Ramos (cell line): Measurements from ENCODE around the gene LIMS2.

Experiments used
- in situ Hi-C: fragments of 300-500 bp; cut with MboI; formaldehyde crosslinking; loops from one replicate; pipeline ENCODE4 v1.14.3; 2022; ENCODE audit warnings: low sequenced_read_pairs; ENCODE audit not compliant: unreplicated experiment

Gene LIMS2

GRCh38 chr2:127636248-127637235 is 38.8 kb downstream of the LIMS2 start:
- in situ Hi-C loops, result no loop called here

DNA sequence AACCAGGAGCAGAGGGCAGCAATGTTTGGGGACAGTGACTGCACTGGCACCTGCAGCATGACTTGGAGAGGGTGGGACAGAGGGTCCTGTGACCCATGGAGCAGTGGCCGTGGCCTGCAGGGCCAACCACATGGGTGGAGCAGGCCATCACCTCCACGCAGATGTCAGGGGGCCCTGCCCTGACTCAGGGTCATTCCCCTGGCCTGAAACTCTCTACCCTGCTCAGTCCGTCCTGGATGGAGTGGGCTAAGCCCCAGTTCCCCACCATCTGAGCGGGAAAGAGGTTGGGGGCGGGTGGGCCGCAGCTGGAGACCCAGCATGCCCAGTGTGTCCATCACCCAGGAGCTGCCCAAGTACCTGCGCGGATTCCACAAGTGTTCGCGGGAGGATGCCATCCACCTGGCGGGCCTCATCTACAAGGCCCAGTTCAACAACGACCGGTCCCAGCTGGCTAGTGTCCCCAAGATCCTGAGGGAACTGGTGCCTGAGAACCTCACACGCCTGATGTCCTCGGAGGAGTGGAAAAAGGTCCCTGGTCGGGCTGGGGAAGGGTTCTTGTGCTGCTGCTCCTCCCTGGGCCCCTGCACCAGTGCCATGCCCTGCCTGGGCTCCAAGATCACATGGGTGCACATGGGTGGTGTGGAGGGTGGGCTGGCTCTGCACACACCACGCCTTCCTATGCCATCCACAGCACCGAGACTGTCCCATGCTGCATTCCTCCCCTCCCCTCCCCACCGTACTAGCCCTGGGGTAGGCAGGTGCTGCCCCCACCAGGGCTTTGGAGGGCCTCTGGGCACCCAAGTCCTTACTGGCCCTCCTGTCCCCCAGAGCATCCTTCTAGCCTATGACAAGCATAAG is 39.7 kb downstream of the LIMS2 start:
- in situ Hi-C loops, result no loop called here

GRCh38 chr2:127634626-127635379 is 40.5 kb downstream of the LIMS2 start:
- in situ Hi-C loops, result no loop called here

DNA sequence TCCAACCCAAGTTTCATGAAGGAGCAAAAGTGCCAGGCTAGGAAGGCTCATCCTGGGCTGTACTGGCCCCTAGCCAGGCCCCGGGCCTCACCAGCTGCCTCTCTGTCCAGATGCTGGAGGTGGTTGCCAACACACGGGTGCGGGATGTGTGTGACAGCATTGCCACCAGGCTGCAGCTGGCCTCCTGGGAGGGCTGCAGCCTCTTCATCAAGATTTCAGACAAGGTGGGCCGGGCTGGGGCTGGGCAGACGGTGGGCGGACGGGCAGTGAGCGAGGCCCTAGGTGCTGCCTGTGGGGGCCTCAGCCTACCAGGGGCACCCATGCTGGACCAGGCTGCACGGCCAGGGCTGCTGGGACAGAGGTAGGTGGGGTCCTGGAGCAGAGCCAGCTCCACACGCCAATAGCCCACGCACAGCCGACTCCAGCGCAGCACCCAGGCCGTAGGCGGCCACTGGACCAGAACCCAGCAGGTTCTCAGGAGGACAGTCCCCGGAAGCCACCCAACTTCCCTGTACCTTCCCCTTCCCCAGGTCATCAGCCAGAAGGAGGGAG is 41.2 kb downstream of the LIMS2 start:
- in situ Hi-C loops, result no loop called here

- in situ Hi-C loops, result no loop called here
Measured at GRCh38 chr2:127633556-127634065, 41.7 kb downstream of the LIMS2 start.

- in situ Hi-C loops, result no loop called here
Measured at GRCh38 chr2:127632592-127633489, 42.5 kb downstream of the LIMS2 start.

DNA sequence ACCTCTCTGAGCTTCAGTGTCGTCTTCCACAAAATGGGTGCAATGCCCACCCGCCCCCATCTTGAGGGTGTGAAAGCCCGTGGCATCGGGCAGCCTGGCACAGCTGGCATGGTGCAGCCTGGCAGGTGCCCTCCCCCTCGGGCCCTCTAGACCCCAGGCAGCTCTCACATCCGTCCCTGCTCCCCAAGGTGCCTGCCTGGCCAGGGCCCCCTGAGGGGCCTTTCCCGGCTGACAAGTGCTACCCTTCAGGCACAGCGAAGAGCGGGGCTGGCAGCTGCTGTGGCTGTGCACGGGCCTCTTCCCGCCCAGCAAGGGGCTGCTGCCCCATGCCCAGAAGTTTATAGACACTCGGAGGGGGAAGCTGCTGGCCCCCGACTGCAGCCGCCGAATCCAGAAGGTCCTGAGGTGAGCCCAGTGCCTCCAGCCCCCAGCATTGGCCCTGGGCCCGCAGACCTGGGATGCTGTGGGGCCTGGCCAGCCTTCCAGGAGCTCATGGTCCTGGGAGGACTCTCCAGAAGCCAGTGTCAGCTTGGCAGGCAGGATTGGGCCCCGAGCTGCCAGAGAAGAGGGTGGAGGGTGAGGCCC is 43.2 kb downstream of the LIMS2 start:
- in situ Hi-C loops, result no loop called here

- in situ Hi-C loops, result no loop called here
Measured at GRCh38 chr2:127631541-127631996, 43.8 kb downstream of the LIMS2 start.

DNA sequence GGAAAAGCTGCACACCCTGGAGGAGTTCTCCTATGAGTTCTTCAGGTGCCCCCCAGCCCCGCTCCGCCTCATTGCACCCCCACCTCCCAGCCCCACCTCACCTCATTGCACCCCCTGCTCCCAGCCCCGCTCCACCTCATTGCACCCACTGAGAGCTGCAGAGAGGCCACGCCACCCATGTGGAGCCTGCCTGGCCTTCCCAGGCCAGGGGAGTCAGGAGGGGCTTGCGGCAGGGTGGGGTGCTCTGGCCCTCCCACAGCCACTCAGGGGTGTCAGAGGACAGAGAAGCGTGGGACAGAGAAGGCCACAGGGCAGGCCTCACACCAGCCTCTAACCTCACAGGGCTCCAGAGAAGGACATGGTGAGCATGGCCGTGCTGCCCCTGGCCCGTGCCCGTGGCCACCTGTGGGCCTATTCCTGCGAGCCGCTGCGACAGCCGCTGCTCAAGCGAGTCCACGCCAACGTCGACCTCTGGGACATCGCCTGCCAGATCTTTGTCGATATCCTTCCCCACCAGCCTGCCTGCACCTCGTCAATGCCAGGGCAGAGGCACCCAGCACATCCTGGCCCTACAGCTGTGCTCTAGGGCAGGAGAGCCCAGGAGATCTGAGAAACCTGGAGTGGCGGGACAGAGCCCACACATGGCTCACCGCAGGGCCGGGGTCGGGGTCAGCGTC is 44.3 kb downstream of the LIMS2 start:
- in situ Hi-C loops, result no loop called here

GRCh38 chr2:127630096-127630863 is 45.0 kb downstream of the LIMS2 start:
- in situ Hi-C loops, result no loop called here

GRCh38 chr2:127629637-127630036 is 45.7 kb downstream of the LIMS2 start:
- in situ Hi-C loops, result no loop called here

GRCh38 chr2:127628767-127629614 is 46.3 kb downstream of the LIMS2 start:
- in situ Hi-C loops, result no loop called here

- in situ Hi-C loops, result no loop called here
Measured at GRCh38 chr2:127627740-127628571, 47.4 kb downstream of the LIMS2 start.

DNA sequence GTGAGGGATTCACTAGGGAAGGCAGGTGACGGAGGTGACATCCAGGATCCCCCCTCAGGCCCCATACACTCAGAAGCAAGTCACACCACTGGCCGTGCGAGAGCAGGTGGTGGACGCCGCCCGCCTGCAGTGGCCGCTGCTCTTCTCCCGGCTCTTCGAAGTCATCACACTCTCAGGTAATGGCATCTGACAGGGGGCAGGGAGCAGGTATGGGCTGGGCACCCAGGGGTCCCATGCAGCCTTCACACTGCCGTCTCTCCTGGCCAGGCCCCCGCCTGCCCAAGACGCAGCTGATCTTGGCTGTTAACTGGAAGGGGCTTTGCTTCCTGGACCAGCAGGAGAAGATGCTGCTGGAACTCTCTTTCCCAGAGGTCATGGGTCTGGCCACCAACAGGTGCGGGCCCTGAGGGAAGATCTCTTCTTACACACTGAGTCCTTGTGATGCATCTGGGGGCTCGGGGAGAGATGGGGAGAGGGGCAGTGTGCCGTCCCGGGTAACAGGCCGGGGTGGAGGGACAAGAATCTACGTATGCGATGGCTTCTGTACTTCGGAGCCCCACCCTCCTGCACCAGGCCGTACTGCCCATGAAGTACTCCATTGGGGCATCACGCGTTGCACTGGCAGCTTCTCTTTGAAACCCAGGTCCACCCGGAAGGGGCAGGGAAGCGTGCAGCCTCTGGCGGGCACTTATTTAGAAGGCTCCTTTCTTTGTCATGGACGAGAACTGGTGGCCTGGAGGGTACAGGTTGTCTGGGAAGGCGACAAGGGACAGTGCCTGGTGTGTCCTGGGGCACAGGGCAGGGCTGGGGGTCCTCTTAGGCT is 48.2 kb downstream of the LIMS2 start:
- in situ Hi-C loops, result no loop called here

- in situ Hi-C loops, result no loop called here
Measured at GRCh38 chr2:127626175-127626574, 49.2 kb downstream of the LIMS2 start.
